HG02943 (cell line): ENCODE data around the gene ABCA7.

Source experiments
- ATAC-seq: cut with Tn5 transposase; IDR thresholded peaks from one replicate; pipeline ENCODE4 v1.9.1; 2021; ENCODE audit warnings: mild to moderate bottlenecking, low read depth, moderate library complexity; ENCODE audit not compliant: unreplicated experiment

Gene ABCA7

GRCh38 chr19:1038978-1039645, 795 bp upstream of the ABCA7 start:
- ATAC-seq: no peak

GRCh38 chr19:1040476-1041271, 767 bp downstream of the ABCA7 start:
- ATAC-seq: peak; percentile 37

GRCh38 chr19:1041272-1041834, 1.4 kb downstream of the ABCA7 start:
- no peak for ATAC-seq

DNA sequence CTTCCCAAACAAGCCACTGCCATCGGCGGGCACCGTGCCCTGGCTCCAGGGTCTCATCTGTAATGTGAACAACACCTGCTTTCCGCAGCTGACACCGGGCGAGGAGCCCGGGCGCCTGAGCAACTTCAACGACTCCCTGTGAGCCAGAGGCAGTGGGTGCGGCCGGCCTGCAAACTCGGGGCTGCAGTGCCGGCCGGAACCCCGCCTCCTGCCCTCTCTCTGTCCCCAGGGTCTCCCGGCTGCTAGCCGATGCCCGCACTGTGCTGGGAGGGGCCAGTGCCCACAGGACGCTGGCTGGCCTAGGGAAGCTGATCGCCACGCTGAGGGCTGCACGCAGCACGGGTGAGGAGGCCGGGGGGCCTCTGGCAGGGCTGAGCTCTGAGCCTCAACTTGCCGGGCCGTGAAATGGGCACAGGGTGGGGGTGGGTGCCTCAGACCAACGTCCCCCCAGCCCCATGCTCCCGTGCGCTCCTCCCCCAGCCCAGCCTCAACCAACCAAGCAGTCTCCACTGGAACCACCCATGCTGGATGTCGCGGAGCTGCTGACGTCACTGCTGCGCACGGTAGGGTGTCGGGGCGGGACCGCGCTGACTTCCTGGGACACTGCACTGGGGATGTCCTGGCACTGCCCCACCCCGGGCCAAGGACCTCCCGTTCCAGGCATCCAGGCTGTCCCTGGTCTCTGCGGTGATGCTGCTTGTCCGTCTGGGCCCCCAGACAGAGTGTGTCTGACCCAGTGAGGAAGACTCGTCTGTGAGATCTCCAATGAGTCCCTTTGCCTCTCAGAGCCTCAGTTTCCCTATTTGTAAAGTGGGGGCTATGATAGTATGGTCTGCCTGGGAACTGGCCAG, 2.2 kb downstream of the ABCA7 start:
- no peak for ATAC-seq

GRCh38 chr19:1042689-1043511, 3.0 kb downstream of the ABCA7 start:
- no peak for ATAC-seq

GRCh38 chr19:1045247-1045603, 5.3 kb downstream of the ABCA7 start:
- ATAC-seq: no peak

DNA sequence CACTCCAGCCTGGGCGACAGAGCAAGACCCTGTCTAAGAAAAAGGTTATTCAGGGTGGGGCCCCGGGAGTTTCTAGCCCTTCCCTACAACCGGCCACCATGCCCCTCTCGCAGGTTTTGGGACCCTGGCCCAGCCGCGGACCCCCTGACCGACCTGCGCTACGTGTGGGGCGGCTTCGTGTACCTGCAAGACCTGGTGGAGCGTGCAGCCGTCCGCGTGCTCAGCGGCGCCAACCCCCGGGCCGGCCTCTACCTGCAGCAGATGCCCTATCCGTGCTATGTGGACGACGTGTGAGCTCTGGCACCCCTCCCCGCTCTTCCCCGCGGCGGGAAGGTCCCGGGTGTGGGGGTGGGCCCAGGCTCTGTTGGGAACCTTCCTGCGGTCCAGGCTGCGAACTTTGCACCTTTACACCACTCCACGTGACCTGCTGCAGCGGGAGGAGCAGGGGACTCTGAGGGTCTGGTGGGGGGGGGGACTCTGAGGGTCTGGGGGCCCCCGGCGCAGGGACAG, 6.3 kb downstream of the ABCA7 start:
- no peak for ATAC-seq

GRCh38 chr19:1046836-1047695, 7.2 kb downstream of the ABCA7 start:
- no peak for ATAC-seq

GRCh38 chr19:1047696-1048147, 7.8 kb downstream of the ABCA7 start:
- ATAC-seq: no peak

GRCh38 chr19:1049106-1049505, 9.2 kb downstream of the ABCA7 start:
- ATAC-seq: no peak

GRCh38 chr19:1049800-1050199, 9.9 kb downstream of the ABCA7 start:
- ATAC-seq: no peak

- no peak for ATAC-seq
Observed at GRCh38 chr19:1050989-1051788, 11.3 kb downstream of the ABCA7 start.

DNA sequence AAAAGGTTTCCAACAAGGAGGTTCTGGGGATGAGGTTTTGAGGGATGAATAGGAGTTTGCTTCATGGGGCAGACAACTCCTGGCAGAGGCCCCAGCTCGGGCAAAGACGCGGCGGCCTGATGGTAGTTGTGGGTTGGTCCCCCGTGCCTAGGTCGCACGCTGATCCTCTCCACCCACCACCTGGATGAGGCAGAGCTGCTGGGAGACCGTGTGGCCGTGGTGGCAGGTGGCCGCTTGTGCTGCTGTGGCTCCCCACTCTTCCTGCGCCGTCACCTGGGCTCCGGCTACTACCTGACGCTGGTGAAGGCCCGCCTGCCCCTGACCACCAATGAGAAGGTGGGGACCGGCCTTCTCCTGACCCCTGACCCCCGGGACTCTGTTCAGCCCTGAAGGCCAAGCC, 11.9 kb downstream of the ABCA7 start:
- ATAC-seq: no peak

DNA sequence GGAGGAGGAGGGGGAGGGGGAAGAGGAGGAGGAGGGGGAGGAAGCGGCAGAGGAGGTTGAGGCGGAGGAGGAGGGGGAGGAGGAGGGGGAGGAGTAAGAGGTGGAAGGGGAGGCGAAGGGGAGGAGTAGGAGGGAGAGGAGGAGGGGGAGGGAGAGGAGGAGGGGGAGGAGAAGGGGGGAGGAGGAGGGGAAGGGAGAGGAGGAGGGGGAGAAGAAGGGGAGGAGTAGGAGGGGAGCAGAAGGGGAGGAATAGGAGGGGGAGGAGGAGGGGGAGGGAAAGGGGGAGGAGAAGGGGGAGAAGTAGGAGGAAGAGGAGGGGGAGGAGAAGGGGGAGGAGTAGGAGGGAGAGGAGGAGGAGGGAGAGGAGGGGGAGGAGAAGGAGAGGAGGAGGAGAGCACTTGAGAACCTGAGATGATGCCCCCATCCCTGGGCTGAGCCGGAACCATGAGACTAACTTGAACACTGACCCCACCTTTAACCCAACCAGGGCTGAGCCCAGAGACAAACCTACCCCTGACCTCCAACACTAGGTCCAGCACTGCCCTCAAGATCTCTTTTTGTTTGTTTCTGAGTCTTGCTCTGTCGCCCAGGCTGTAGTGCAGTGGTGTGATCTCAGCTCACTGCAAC, 12.6 kb downstream of the ABCA7 start:
- no peak for ATAC-seq

DNA sequence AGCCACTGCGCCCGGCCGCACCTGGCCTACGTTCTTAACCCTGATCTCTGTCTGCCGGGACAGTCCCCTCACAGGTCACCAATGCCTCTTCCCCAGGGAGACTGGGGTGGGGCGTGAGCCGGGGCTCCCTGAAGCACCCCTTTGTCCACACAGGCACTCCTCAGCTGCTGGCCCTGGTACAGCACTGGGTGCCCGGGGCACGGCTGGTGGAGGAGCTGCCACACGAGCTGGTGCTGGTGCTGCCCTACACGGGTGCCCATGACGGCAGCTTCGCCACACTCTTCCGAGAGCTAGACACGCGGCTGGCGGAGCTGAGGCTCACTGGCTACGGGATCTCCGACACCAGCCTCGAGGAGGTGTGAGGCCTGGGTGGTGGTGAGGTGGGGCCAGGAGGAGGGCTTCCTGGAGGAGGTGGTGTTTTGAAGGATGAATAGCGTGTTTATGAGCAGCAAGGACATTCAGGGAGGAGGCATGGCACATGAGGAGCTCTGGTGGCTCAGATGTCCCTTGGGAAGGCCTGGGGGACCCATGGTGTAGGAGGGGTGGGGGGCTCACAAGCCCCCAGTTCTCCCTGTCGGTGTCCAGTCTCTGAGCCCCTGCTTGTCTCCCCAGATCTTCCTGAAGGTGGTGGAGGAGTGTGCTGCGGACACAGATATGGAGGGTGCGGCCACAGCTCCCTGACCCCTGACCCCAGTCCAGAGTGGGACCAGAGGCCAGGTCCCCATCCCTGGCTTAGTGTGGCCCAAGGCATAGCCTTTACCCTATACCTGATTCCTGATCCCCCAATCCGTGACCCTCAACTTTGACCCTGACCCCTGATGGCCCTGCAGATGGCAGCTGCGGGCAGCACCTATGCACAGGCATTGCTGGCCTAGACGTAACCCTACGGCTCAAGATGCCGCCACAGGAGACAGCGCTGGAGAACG, 13.5 kb downstream of the ABCA7 start:
- ATAC-seq: no peak
